Measurements from ENCODE around the gene NDUFA5. TPM values are rescaled to one million over a fixed set of nuclear protein-coding genes. Genes with fewer than 3 reads are reported as not detected.

The NDUFA5 gene
- total RNA-seq, 1 donor from 2014 or later = 52.3 TPM

DNA sequence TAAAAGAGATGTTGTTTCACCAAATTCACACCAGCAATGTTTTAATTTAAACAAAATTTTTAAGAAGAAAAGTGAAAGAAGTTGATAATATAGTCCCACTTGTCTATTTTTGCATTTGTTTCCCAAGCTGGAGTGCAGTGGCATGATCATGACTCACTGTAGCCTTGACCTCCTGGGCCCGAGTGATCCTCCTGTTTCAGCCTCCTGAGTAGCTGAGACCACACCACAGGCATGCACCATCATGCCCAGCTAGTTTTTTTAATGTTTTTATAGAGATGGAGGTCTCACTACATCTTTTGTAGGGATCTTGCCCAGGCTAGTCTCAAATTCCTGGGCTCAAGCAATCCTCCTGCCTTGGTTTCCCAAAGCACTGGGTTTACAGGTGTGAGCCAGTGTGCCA is 14.1 kb upstream of the NDUFA5 start:
- Mint-ChIP-seq H3K27me3 (ENCODE audit: low read depth) (peaks cover under 1% of the 10 kb centered on the region), H3K36me3 (ENCODE audit: low read depth) (no peaks in the 10 kb centered on the region), H3K4me3 (ENCODE audit: unreplicated experiment) (no peak overlapping the region), H3K4me1 (ENCODE audit: low read depth) (no peaks in the 10 kb centered on the region), H3K9me3 (ENCODE audit: low read depth) (no peaks in the 10 kb centered on the region), H3K27ac (ENCODE audit: unreplicated experiment) (no peak overlapping the region)
- DNase-seq (ENCODE audit: low spot score) = no peak
- no peak for TF ChIP-seq CTCF (IDR thresholded peaks at IDR 0.05)

DNA sequence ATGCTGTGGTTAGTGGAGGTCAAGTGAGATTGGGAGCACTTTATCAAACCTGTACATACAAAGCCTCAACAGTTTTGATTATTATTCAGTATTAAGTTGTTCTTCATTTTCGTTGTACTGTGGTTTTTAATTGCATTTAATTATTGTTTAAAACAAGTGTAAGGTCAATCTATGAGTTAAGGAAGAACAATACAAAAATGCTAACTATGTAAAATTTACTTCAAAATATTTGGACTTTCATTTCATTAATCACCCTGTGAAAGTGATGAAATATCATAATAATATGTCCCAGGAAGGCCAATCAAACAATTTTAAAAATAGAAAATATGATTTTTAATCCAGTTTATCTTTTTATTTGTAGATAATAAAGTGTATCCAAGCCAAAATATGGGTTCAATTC is 13.6 kb upstream of the NDUFA5 start:
- DNase-seq (ENCODE audit: low spot score) = no peak
- no peaks in the 10 kb centered on the region for H3K27me3 Mint-ChIP-seq (ENCODE audit: low read depth)
- H3K9me3 Mint-ChIP-seq (ENCODE audit: low read depth) = no peaks in the 10 kb centered on the region

DNA sequence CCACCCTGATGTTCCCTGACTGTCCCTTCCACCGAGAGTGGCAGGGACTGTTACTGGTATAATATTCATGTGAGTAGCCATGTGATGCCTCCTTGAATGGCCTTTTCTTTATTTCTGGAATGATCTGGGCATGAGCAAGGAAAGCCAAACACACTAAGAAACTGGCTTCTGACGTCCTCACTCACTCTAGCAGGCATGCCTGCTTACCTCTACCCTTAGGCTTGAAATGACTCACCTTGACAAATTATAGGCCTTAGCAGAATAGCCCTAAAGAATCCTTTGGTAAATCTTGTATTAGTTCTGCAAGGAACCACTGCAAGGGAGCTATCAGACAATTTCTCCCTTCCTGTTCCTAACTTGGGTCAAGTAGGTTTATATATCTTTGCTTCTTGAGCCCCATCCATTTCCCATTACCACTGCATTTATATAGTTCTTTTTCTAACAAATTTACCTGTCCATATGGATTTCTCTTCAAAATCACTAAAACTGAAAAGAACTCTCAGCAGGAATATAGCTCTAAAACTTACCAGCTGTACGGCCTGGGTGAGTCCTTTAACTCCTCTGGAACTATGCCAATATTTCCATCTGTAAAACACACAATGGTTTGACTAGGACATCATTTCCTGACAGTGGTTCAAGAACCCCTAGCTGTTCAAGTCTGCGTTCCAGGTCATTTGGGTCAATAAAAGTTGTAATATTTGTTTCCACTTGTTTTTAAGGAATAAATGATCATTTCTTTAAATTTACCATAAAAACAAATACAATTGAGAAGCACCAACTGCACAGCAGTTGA is 13.0 kb upstream of the NDUFA5 start:
- no peaks in the 10 kb centered on the region for H3K9me3 Mint-ChIP-seq (ENCODE audit: low read depth)

More for the DNA sequence above, 13.6 kb upstream of the NDUFA5 start:
- H3K36me3 Mint-ChIP-seq (ENCODE audit: low read depth) = no peaks in the 10 kb centered on the region
- no peak for TF ChIP-seq CTCF (IDR thresholded peaks at IDR 0.05)
- no peak overlapping the region for H3K4me3 Mint-ChIP-seq (ENCODE audit: unreplicated experiment)
- no peaks in the 10 kb centered on the region for H3K4me1 Mint-ChIP-seq (ENCODE audit: low read depth)
- no peak overlapping the region for H3K27ac Mint-ChIP-seq (ENCODE audit: unreplicated experiment)

GRCh38 chr7:123569352-123570010 is 11.9 kb upstream of the NDUFA5 start:
- TF ChIP-seq CTCF (IDR thresholded peaks at IDR 0.05) = no peak
- Mint-ChIP-seq H3K9me3 (ENCODE audit: low read depth) (no peaks in the 10 kb centered on the region), H3K4me1 (ENCODE audit: low read depth) (no peaks in the 10 kb centered on the region), H3K27me3 (ENCODE audit: low read depth) (no peaks in the 10 kb centered on the region), H3K36me3 (ENCODE audit: low read depth) (no peaks in the 10 kb centered on the region), H3K27ac (ENCODE audit: unreplicated experiment) (no peak overlapping the region), H3K4me3 (ENCODE audit: unreplicated experiment) (no peak overlapping the region)
- no peak for DNase-seq (ENCODE audit: low spot score)

More for the DNA sequence above, 13.0 kb upstream of the NDUFA5 start:
- TF ChIP-seq CTCF (IDR thresholded peaks at IDR 0.05) = no peak
- H3K4me1 Mint-ChIP-seq (ENCODE audit: low read depth) = no peaks in the 10 kb centered on the region
- no peak for DNase-seq (ENCODE audit: low spot score)
- H3K4me3 Mint-ChIP-seq (ENCODE audit: unreplicated experiment) = no peak overlapping the region
- no peak overlapping the region for H3K27ac Mint-ChIP-seq (ENCODE audit: unreplicated experiment)
- no peaks in the 10 kb centered on the region for H3K27me3 Mint-ChIP-seq (ENCODE audit: low read depth)
- H3K36me3 Mint-ChIP-seq (ENCODE audit: low read depth) = no peaks in the 10 kb centered on the region

DNA sequence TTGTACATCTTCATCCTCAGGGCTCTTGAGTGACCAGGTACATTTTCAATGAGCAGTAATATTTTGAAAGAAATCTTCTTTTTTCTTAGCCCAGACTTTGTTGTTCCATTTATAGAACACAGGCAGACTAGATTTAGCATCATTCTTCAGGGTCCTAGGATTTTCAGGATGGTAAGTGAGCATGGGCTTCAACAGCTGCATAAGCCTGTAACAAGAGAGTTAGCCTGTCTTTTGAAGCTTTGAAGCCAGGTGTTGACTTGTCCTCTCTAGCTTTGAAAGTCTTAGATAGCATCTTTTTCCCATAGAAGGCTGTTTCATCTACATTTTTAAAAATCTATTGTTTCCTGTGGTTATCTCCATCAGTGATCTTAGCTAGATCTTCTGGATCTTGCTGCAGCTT is 4.5 kb upstream of the NDUFA5 start:
- no peak for DNase-seq (ENCODE audit: low spot score)
- no peaks in the 10 kb centered on the region for H3K9me3 Mint-ChIP-seq (ENCODE audit: low read depth)
- no peaks in the 10 kb centered on the region for H3K36me3 Mint-ChIP-seq (ENCODE audit: low read depth)
- H3K4me1 Mint-ChIP-seq (ENCODE audit: low read depth) = no peaks in the 10 kb centered on the region
- no peak for TF ChIP-seq CTCF (IDR thresholded peaks at IDR 0.05)
- no peak overlapping the region for H3K4me3 Mint-ChIP-seq (ENCODE audit: unreplicated experiment)
- H3K27ac Mint-ChIP-seq (ENCODE audit: unreplicated experiment) = no peak overlapping the region
- H3K27me3 Mint-ChIP-seq (ENCODE audit: low read depth) = no peaks in the 10 kb centered on the region

Data from chondrocyte (in vitro differentiated cells).